K562 (cell line): ENCODE measurements around the gene TMEM154. TPM values are rescaled to one million over a fixed set of nuclear protein-coding genes. Genes with fewer than 3 reads are reported as not detected.

Source experiments
- ATAC-seq: fragments of 200-7000 bp; cut with Tn5 transposase; 3 replicates; pipeline ENCODE4 v1.9.1; 2020; ENCODE audit warnings: moderate library complexity
- BruUV-seq: library from RNA; stranded (reverse); fragments of 400-500 nt; replicated peaks from 2 replicates; lab custom pipeline; 2021; lab: Mats Ljungman, UMichigan
- CTCF ChIA-PET: fragments of 300-600 bp; formaldehyde crosslinking; extraction: SDS; loops from one replicate; lab custom pipeline; 2021; ENCODE audit warnings: low intra/inter-chr PET ratio; lab: Yijun Ruan, JAX
- POLR2A ChIA-PET: fragments of 300-600, 350-650 bp; sonication (Branson Sonifier 250); formaldehyde crosslinking; extraction: SDS; loops from one replicate; lab custom pipeline; 2021; ENCODE audit warnings: antibody characterized with exemption, inconsistent platforms; lab: Yijun Ruan, JAX
- DNase-seq, 4 experiments: peaks; one replicate each; pipeline versions ENCODE4 v3.0.0 to v3.0.0-alpha.2; 2011 to 2018; ENCODE audit warnings: low spot score in 3 of 4, mixed read lengths in 3 of 4; ENCODE audit errors: extremely low read depth in 1 of 4
- FAIRE-seq: peaks from 2 replicates; lab custom pipeline; 2011; peaks lifted over from hg19 to GRCh38; lab: Jason Lieb, UNC
- H2AFZ ChIP-seq: 2 replicates; pipeline ENCODE4 v1.6.0; 2011; ENCODE audit warnings: low read depth, low read length, control low read depth, inconsistent platforms
- H3K27ac ChIP-seq: fragments of 200-600 bp; 3 replicates; pipeline ENCODE4 v1.8.0; 2011; ENCODE audit warnings: low read depth, mild to moderate bottlenecking, control low read depth, inconsistent platforms, low read length, moderate library complexity, mixed read lengths; ENCODE audit errors: extremely low read depth
- H3K27me3 ChIP-seq, 2 experiments: fragments of 300-600 bp in 1 of 2; 2 replicates in 1 of 2; 3 replicates in 1 of 2; pipeline versions ENCODE4 v1.6.0 to v1.8.0; 2011; ENCODE audit warnings: inconsistent platforms in 2 of 2, low read length in 2 of 2, mild to moderate bottlenecking in 1 of 2, mixed read lengths in 1 of 2, moderate library complexity in 1 of 2; ENCODE audit not compliant: control insufficient read depth in 2 of 2, insufficient read depth in 2 of 2
- H3K36me3 ChIP-seq: fragments of 300-600 bp; 3 replicates; pipeline ENCODE4 v1.8.0; 2011; ENCODE audit warnings: mild to moderate bottlenecking, low read length, inconsistent platforms; ENCODE audit not compliant: control insufficient read depth, insufficient read depth
- H3K4me1 ChIP-seq, 2 experiments: fragments of 200-600 bp in 1 of 2; replicated peaks in 1 of 2; 2 replicates in 1 of 2; 3 replicates in 1 of 2; pipeline versions ENCODE4 v1.5.1 to v1.8.0; 2011; ENCODE audit warnings: inconsistent platforms in 2 of 2, low read length in 2 of 2, mild to moderate bottlenecking in 1 of 2, mixed read lengths in 1 of 2, moderate library complexity in 1 of 2; ENCODE audit not compliant: control insufficient read depth in 2 of 2, insufficient read depth in 2 of 2
- H3K4me2 ChIP-seq: 2 replicates; pipeline ENCODE4 v1.6.1; 2011; ENCODE audit warnings: low read length, control low read depth, inconsistent platforms, mixed read lengths; ENCODE audit not compliant: insufficient read depth
- H3K4me3 ChIP-seq: fragments of 200-600 bp; sonication (generic), shearing (Covaris generic); 2 replicates; pipeline ENCODE4 v1.5.1; 2016; ENCODE audit warnings: control low read depth, inconsistent platforms
- H3K79me2 ChIP-seq: fragments of 200-600 bp; 3 replicates; pipeline ENCODE4 v1.8.0; 2011; ENCODE audit warnings: low read length, inconsistent platforms; ENCODE audit not compliant: control insufficient read depth, insufficient read depth
- H3K9ac ChIP-seq, 2 experiments: 2 replicates each; pipeline versions ENCODE4 v1.6.0 to v1.6.1; 2011; ENCODE audit warnings: low read depth in 2 of 2, low read length in 2 of 2, control low read depth in 1 of 2, inconsistent platforms in 1 of 2, mild to moderate bottlenecking in 1 of 2, mixed read lengths in 1 of 2; ENCODE audit not compliant: insufficient read depth in 1 of 2
- H3K9me1 ChIP-seq: one replicate; pipeline ENCODE4 v1.6.0; 2011; ENCODE audit warnings: inconsistent platforms, mild to moderate bottlenecking, low read length, moderate library complexity; ENCODE audit not compliant: control insufficient read depth, insufficient read depth
- H3K9me3 ChIP-seq: replicated peaks from 2 replicates; pipeline ENCODE4 v1.5.1; 2011; ENCODE audit warnings: low read depth, low read length, inconsistent platforms; ENCODE audit not compliant: control insufficient read depth, insufficient read depth
- H4K20me1 ChIP-seq: replicated peaks from 2 replicates; pipeline ENCODE4 v1.6.1; 2011; ENCODE audit warnings: low read length, inconsistent platforms, mixed read lengths; ENCODE audit not compliant: control insufficient read depth, insufficient read depth
- DNMT1 ChIP-seq: fragments of 450-650 bp; IDR thresholded peaks from 2 replicates; pipeline ENCODE4 v1.6.1; 2016; ENCODE audit warnings: antibody characterized with exemption, mild to moderate bottlenecking
- GTF2F1 ChIP-seq: IDR thresholded peaks from 2 replicates; pipeline ENCODE4 v1.6.1; 2011; ENCODE audit warnings: low read depth, low read length, improper control_type of control experiment
- LARP7 ChIP-seq: fragments of 450-650 bp; IDR thresholded peaks from 2 replicates; pipeline ENCODE4 v1.6.1; 2016
- NCOA4 ChIP-seq: fragments of 450-650 bp; IDR thresholded peaks from 2 replicates; pipeline ENCODE4 v1.6.1; 2018; ENCODE audit warnings: mild to moderate bottlenecking; ENCODE audit not compliant: partially characterized antibody
- TAF1 ChIP-seq: IDR thresholded peaks from 2 replicates; pipeline ENCODE4 v1.6.1; 2011; ENCODE audit warnings: mild to moderate bottlenecking, low read length, moderate library complexity; ENCODE audit not compliant: insufficient read depth, control insufficient read depth, severe bottlenecking; ENCODE audit errors: extremely low read depth
- WGBS: fragments of 100-300 bp; shearing (Covaris generic); methylation state at CpG from one replicate; pipeline ENCODE4 v1.1.6; 2016; ENCODE audit warnings: low coverage, mixed read lengths; ENCODE audit not compliant: insufficient coverage; ENCODE audit errors: missing lambda C conversion rate; 5-methylcytosine and 5-hydroxymethylcytosine counted together
- in situ Hi-C: fragments of 300-500 bp; cut with MboI; formaldehyde crosslinking; loops from 4 replicates; pipeline ENCODE4 v1.15.0; 2018; ENCODE audit warnings: inconsistent platforms, mixed read lengths
- intact Hi-C: fragments of 100-400 bp; cut with micrococcal nuclease; formaldehyde crosslinking; loops from 2 replicates; pipeline ENCODE4 v1.14.2; 2022
- polyA plus RNA-seq, 8 experiments: library from polyadenylated mRNA; depleted of rRNA in 4 of 8; stranded (reverse) in 5 of 8; unstranded in 3 of 8; fragments of >200 nt; fragmentation: Nextera tagmentation in 2 of 8; fragmentation: Illumina TruSeq in 1 of 8; extraction: Ambion mirVana in 2 of 8; extraction: Trizol in 1 of 8; gene quantifications; 2 replicates each; pipeline versions ENCODE4 v1.2.1 to v1.2.3, GENCODE V29; 2011 to 2014; ENCODE audit warnings: inconsistent platforms in 1 of 8, missing spikeins in 1 of 8
- total RNA-seq, 7 experiments: library from RNA; depleted of rRNA in 6 of 7; stranded (reverse); fragments of >200 nt in 6 of 7; fragmentation: Illumina TruSeq in 2 of 7; extraction: Trizol in 2 of 7; gene quantifications; 2 replicates each; pipeline versions ENCODE4 v1.2.1 to v1.2.3, GENCODE V29; 2011 to 2021; ENCODE audit warnings: low replicate concordance in 1 of 7
- TF ChIP-seq, protein P1 (sequence below), 3 experiments: IDR thresholded peaks in 2 of 3; conservative IDR thresholded peaks in 1 of 3; 2 replicates each; pipeline ENCODE4 v1.5.1; 2011 to 2012; ENCODE audit warnings: low read length in 3 of 3, mild to moderate bottlenecking in 3 of 3, control low read depth in 2 of 3, improper control_type of control experiment in 1 of 3, inconsistent platforms in 1 of 3, low read depth in 1 of 3, mixed read lengths in 1 of 3, moderate library complexity in 1 of 3; ENCODE audit not compliant: insufficient read depth in 2 of 3

Gene TMEM154
- total and polyA plus RNA-seq, 9 of the 15 experiments (the other 6 are each of a cell fraction or from before 2014, with no cell fraction given), result 0.13 to 1.8 (median 0.58) TPM

DNA sequence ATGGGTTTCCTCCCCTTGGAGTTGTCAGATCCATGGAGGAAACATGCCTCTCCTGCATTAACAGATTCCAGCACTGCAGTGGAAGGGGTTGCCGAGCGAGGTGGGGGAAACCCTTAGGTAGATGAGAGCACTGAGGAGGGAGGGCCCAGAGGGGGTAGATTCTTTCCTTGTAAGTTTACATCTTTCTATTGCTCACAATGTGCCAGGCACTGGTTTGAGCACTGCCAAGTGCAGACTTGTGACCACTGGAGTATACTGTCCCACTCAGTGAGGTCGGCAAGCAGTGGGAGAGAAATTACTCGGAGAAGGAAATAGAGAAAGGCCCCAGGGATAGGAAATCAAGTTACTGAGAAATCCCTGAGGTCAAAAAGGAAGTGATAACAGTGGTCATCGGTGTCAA is 27.8 kb upstream of the TMEM154 start:
- no peaks in the 10 kb centered on the region for H4K20me1 ChIP-seq
- no peak overlapping the region for H3K4me2 ChIP-seq
- DNase-seq, result no peak
- no peak overlapping the region for H3K4me3 ChIP-seq
- no TSS peak for BruUV-seq
- no peaks in the 10 kb centered on the region for H3K79me2 ChIP-seq
- H3K27me3 ChIP-seq, result peaks cover 2 to 27% of the 10 kb centered on the region in 2 experiments; a peak in 3 of 5 replicates
- H3K4me1 ChIP-seq, result no peaks in the 10 kb centered on the region; a peak in 1 of 5 replicates
- no peaks in the 10 kb centered on the region for H3K9me1 ChIP-seq
- H3K36me3 ChIP-seq, result no peaks in the 10 kb centered on the region
- no peak overlapping the region for H3K27ac ChIP-seq
- TF ChIP-seq LARP7 (no peak), GTF2F1 (no peak), DNMT1 (no peak), TAF1 (no peak)
- TF ChIP-seq, all 486 proteins: peak for 0
- Histone ChIP-seq H2AFZ (no peak overlapping the region), H3K9ac (no peak overlapping the region), H3K9me3 (no peaks in the 10 kb centered on the region)
- POLR2A ChIA-PET, result interaction anchor here (0.8 kb wide), 1 partner anchor 275 kb away, joined by 3 read pairs; no protein-coding TSS in a partner anchor
- in situ Hi-C loops, result no loop called here
- CTCF ChIA-PET, result no interaction called here
- intact Hi-C loops, result no loop called here
- ATAC-seq (no peak), FAIRE-seq (no peak)
- WGBS, result 4% methylated on average over 5 of the region's 5 CpGs

DNA sequence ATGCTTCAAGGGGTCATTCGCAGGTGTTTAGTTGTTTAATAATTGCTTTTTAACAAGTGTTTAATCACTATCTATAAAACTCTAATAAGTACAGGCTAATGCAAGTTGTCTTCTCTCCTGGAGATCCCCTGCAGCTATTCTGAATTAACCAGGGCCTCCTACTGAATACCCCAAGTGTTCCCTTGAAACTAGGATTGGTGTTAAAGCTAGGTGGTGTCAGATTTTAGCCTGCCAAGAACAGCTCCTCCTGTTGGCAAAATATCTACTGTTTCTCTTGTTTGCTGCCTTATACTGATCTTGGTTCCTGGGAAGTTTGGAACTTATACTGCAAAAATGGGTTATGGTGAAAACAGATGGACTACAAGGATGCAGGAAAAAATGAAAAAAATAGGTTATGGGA is 26.1 kb upstream of the TMEM154 start:
- BruUV-seq, result no TSS peak
- H3K27me3 ChIP-seq, result peaks cover 2 to 27% of the 10 kb centered on the region in 2 experiments; a peak in 3 of 5 replicates
- H3K4me3 ChIP-seq, result no peak overlapping the region
- H3K4me1 ChIP-seq, result no peaks in the 10 kb centered on the region; a peak in 1 of 5 replicates
- no peaks in the 10 kb centered on the region for H3K79me2 ChIP-seq
- H3K36me3 ChIP-seq, result no peaks in the 10 kb centered on the region
- DNase-seq, result no peak
- in situ Hi-C loops (no loop called here), intact Hi-C loops (no loop called here)
- H3K4me2 ChIP-seq, result no peak overlapping the region
- no peaks in the 10 kb centered on the region for H4K20me1 ChIP-seq
- TF ChIP-seq, protein P1, sequence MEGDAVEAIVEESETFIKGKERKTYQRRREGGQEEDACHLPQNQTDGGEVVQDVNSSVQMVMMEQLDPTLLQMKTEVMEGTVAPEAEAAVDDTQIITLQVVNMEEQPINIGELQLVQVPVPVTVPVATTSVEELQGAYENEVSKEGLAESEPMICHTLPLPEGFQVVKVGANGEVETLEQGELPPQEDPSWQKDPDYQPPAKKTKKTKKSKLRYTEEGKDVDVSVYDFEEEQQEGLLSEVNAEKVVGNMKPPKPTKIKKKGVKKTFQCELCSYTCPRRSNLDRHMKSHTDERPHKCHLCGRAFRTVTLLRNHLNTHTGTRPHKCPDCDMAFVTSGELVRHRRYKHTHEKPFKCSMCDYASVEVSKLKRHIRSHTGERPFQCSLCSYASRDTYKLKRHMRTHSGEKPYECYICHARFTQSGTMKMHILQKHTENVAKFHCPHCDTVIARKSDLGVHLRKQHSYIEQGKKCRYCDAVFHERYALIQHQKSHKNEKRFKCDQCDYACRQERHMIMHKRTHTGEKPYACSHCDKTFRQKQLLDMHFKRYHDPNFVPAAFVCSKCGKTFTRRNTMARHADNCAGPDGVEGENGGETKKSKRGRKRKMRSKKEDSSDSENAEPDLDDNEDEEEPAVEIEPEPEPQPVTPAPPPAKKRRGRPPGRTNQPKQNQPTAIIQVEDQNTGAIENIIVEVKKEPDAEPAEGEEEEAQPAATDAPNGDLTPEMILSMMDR (IDR thresholded peaks at IDR 0.05 in 2 of 3, conservative IDR thresholded peaks at IDR 0.05 in 1 of 3; ENCODE audit: insufficient read depth in 2 of 3, low read depth in 1 of 3, low read length in 3 of 3), result peak in 1 of 3 experiments; percentile 24; a peak in 1 of 6 replicates
- no peak for TF ChIP-seq NCOA4
- TF ChIP-seq, all 486 proteins: peak for 1
- no peak for FAIRE-seq
- no peak for ATAC-seq
- Histone ChIP-seq H3K27ac (no peak overlapping the region), H3K9me1 (no peaks in the 10 kb centered on the region), H3K9me3 (no peaks in the 10 kb centered on the region), H2AFZ (no peak overlapping the region), H3K9ac (no peak overlapping the region)
- ChIA-PET CTCF (no interaction called here), POLR2A (no interaction called here)
- WGBS, result 0% methylated on average over 1 of the region's 1 CpG
